SK-N-SH (cell line): ENCODE results near the gene UBAP2L. TPM values are rescaled to one million over a fixed set of nuclear protein-coding genes. Genes with fewer than 3 reads are reported as not detected.

Experiments
- CTCF ChIA-PET: fragments of 300-600, 350-600 bp; formaldehyde crosslinking; extraction: SDS; loops from one replicate; lab custom pipeline; 2021; lab: Yijun Ruan, JAX
- POLR2A ChIA-PET: fragments of 350-600 bp; sonication (Branson Sonifier 250); formaldehyde crosslinking; extraction: SDS; loops from one replicate; lab custom pipeline; 2020; ENCODE audit warnings: antibody characterized with exemption, inconsistent platforms; lab: Yijun Ruan, JAX
- DNase-seq: peaks from one replicate; pipeline ENCODE4 v3.0.0; 2012
- H2AFZ ChIP-seq: fragments of 200-600 bp; sonication (generic); 2 replicates; pipeline ENCODE4 v1.8.1; 2016; ENCODE audit warnings: antibody characterized with exemption, mild to moderate bottlenecking, low read depth
- H3F3A ChIP-seq: fragments of 200-600 bp; sonication (generic); replicated peaks from 2 replicates; pipeline ENCODE3; 2016; ENCODE audit warnings: antibody characterized with exemption, mild to moderate bottlenecking; ENCODE audit not compliant: insufficient read depth
- H3K27ac ChIP-seq, 2 experiments: fragments of 200-500 bp in 1 of 2; fragments of 200-600 bp in 1 of 2; sonication (Bioruptor generic) in 1 of 2; sonication (generic), shearing (Covaris generic) in 1 of 2; 2 replicates each; pipeline versions ENCODE4 v1.5.1 to v1.6.1; 2014 to 2016; ENCODE audit warnings: low read depth in 2 of 2, inconsistent platforms in 1 of 2, low read length in 1 of 2, mild to moderate bottlenecking in 1 of 2, mixed read lengths in 1 of 2
- H3K27me3 ChIP-seq: fragments of 200-600 bp; sonication (generic), shearing (Covaris generic); 2 replicates; pipeline ENCODE4 v1.6.1; 2016; ENCODE audit warnings: mixed run types; ENCODE audit not compliant: insufficient read depth
- H3K36me3 ChIP-seq, 2 experiments: fragments of 200-500 bp in 1 of 2; fragments of 200-600 bp in 1 of 2; sonication (Bioruptor generic) in 1 of 2; sonication (generic) in 1 of 2; replicated peaks in 1 of 2; 2 replicates each; pipeline versions ENCODE3 to v1.5.1; 2014 to 2016; ENCODE audit warnings: low read length in 1 of 2, mild to moderate bottlenecking in 1 of 2; ENCODE audit not compliant: insufficient read depth in 2 of 2, control insufficient read depth in 1 of 2
- H3K4me1 ChIP-seq, 2 experiments: fragments of 200-500 bp in 1 of 2; fragments of 200-600 bp in 1 of 2; sonication (Bioruptor generic) in 1 of 2; sonication (generic), shearing (Covaris generic) in 1 of 2; 2 replicates each; pipeline versions ENCODE4 v1.5.1 to v1.6.1; 2014 to 2016; ENCODE audit warnings: low read depth in 1 of 2, low read length in 1 of 2, mixed run types in 1 of 2; ENCODE audit not compliant: insufficient read depth in 2 of 2, control insufficient read depth in 1 of 2
- H3K4me2 ChIP-seq: fragments of 200-600 bp; sonication (generic), shearing (Covaris generic); 2 replicates; pipeline ENCODE4 v1.6.1; 2017; ENCODE audit warnings: mixed run types
- H3K4me3 ChIP-seq, 2 experiments: fragments of 200-500 bp in 1 of 2; fragments of 200-600 bp in 1 of 2; sonication (Bioruptor generic) in 1 of 2; sonication (generic), shearing (Covaris generic) in 1 of 2; 2 replicates each; pipeline versions ENCODE4 v1.5.1 to v1.8.1; 2014 to 2016; ENCODE audit warnings: low read depth in 2 of 2, inconsistent platforms in 1 of 2, low read length in 1 of 2, mild to moderate bottlenecking in 1 of 2, mixed read lengths in 1 of 2, moderate library complexity in 1 of 2
- H3K79me2 ChIP-seq: fragments of 200-600 bp; sonication (generic); 2 replicates; pipeline ENCODE4 v1.8.1; 2017; ENCODE audit warnings: mild to moderate bottlenecking; ENCODE audit not compliant: insufficient read depth
- H3K9ac ChIP-seq: fragments of 200-600 bp; sonication (generic); 2 replicates; pipeline ENCODE4 v1.6.1; 2017; ENCODE audit warnings: mixed run types
- H3K9me2 ChIP-seq: fragments of 200-600 bp; sonication (generic); 2 replicates; pipeline ENCODE4 v1.6.1; 2017; ENCODE audit warnings: mixed run types
- H3K9me3 ChIP-seq: fragments of 200-600 bp; sonication (generic); 2 replicates; pipeline ENCODE4 v1.6.1; 2017; ENCODE audit warnings: mixed run types, mild to moderate bottlenecking, moderate library complexity
- H4K20me1 ChIP-seq: fragments of 200-600 bp; sonication (generic); 2 replicates; pipeline ENCODE4 v1.6.1; 2017; ENCODE audit warnings: mild to moderate bottlenecking, mixed run types; ENCODE audit not compliant: insufficient read depth
- CHD2 ChIP-seq: fragments of 150-350 bp; IDR thresholded peaks from 2 replicates; pipeline ENCODE4 v1.6.1; 2018; ENCODE audit warnings: low read length; ENCODE audit not compliant: partially characterized antibody
- CTCF ChIP-seq: fragments of 200-600 bp; sonication (generic); IDR thresholded peaks from 2 replicates; pipeline ENCODE4 v1.6.1; 2017; ENCODE audit warnings: antibody characterized with exemption, mild to moderate bottlenecking, moderate library complexity
- EP300 ChIP-seq, 2 experiments: IDR thresholded peaks; 2 replicates each; pipeline versions ENCODE4 v1.4.0 to v1.6.1; 2012; ENCODE audit warnings: borderline replicate concordance in 1 of 2, low read depth in 1 of 2, low read length in 1 of 2
- JUND ChIP-seq: IDR thresholded peaks from 2 replicates; pipeline ENCODE4 v1.4.0; 2012
- NFIC ChIP-seq: IDR thresholded peaks from 2 replicates; pipeline ENCODE4 v1.4.0; 2012; ENCODE audit warnings: borderline replicate concordance
- NRF1 ChIP-seq: IDR thresholded peaks from 2 replicates; pipeline ENCODE4 v1.6.1; 2012; ENCODE audit warnings: low read depth, mild to moderate bottlenecking, low read length
- POLR2AphosphoS5 ChIP-seq: IDR thresholded peaks from 2 replicates; pipeline ENCODE4 v1.6.1; 2012; ENCODE audit warnings: low read depth, low read length
- RXRA ChIP-seq: IDR thresholded peaks from 2 replicates; pipeline ENCODE4 v1.4.0; 2012; ENCODE audit warnings: low read depth, mild to moderate bottlenecking, borderline replicate concordance
- SIN3A ChIP-seq: IDR thresholded peaks from 2 replicates; pipeline ENCODE4 v1.6.1; 2012; ENCODE audit warnings: low read depth, mild to moderate bottlenecking, low read length, moderate library complexity, borderline replicate concordance
- TAF1 ChIP-seq: IDR thresholded peaks from 2 replicates; pipeline ENCODE4 v1.6.1; 2012; ENCODE audit warnings: low read depth, mild to moderate bottlenecking, low read length, moderate library complexity, borderline replicate concordance
- ZBTB33 ChIP-seq: IDR thresholded peaks from 2 replicates; pipeline ENCODE4 v1.4.0; 2012; ENCODE audit warnings: low read depth, borderline replicate concordance
- WGBS: methylation state at CpG from one replicate; pipeline ENCODE4 v1.1.6; 2017; ENCODE audit warnings: low lambda C conversion rate; 5-methylcytosine and 5-hydroxymethylcytosine counted together
- polyA plus RNA-seq, 3 experiments: library from polyadenylated mRNA; depleted of rRNA; stranded (reverse); fragments of >200 nt; gene quantifications; 2 replicates each; pipeline ENCODE4 v1.2.3, GENCODE V29; 2012
- TF ChIP-seq, protein P1 (sequence below): IDR thresholded peaks from 2 replicates; pipeline ENCODE4 v1.6.1; 2012; ENCODE audit warnings: mild to moderate bottlenecking, low read depth, low read length, moderate library complexity
- TF ChIP-seq, protein P2 (sequence below): fragments of 150-350 bp; IDR thresholded peaks from 2 replicates; pipeline ENCODE4 v1.6.1; 2017; ENCODE audit warnings: antibody characterized with exemption, low read length, low read depth, borderline replicate concordance
- TF ChIP-seq, protein P3 (sequence below): IDR thresholded peaks from 2 replicates; pipeline ENCODE4 v1.4.0; 2012; ENCODE audit warnings: low read depth, borderline replicate concordance

Gene UBAP2L
- polyA plus RNA-seq, 1 of the 3 experiments (the other 2 are of a cell fraction) = 161 TPM

DNA sequence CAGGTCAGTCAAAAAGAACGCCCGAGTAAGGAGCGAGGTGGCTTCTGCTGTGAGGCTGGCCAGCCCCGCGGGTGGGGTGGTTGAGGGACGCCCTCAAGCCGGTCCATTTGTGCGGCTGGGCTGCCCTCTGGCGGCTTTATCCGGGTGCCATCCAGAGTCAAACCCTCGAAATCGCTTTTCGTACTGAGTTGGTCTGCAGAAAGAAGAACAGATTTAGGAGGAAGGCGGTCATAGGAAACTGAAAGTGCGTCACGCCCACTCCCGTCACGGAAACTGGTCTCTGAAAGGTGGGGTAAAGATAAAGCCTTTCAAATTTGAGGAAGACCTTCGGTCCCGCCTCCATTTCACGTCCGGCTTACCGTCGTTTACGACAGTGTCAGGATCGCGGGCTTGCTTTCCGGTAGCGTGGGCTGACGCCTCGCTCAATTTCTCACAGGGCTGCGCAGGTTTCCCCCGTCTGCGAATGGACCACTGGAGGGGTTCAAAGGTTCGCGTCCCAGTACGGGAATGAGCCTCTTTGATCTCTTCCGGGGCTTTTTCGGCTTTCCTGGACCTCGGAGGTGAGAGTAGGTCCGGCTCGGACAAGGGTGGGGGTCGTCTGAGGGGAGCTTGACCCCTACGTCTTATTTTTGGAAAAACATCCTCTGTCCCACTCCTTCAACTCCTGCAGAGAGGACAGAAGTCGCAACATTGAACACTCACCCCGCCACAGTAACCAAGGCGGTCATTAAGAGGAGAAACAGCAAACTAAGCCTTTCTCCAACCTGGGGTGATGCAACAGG is 51.7 kb downstream of the UBAP2L start, which contains the start of gene HAX1 (continued):
- TF ChIP-seq, protein P1, sequence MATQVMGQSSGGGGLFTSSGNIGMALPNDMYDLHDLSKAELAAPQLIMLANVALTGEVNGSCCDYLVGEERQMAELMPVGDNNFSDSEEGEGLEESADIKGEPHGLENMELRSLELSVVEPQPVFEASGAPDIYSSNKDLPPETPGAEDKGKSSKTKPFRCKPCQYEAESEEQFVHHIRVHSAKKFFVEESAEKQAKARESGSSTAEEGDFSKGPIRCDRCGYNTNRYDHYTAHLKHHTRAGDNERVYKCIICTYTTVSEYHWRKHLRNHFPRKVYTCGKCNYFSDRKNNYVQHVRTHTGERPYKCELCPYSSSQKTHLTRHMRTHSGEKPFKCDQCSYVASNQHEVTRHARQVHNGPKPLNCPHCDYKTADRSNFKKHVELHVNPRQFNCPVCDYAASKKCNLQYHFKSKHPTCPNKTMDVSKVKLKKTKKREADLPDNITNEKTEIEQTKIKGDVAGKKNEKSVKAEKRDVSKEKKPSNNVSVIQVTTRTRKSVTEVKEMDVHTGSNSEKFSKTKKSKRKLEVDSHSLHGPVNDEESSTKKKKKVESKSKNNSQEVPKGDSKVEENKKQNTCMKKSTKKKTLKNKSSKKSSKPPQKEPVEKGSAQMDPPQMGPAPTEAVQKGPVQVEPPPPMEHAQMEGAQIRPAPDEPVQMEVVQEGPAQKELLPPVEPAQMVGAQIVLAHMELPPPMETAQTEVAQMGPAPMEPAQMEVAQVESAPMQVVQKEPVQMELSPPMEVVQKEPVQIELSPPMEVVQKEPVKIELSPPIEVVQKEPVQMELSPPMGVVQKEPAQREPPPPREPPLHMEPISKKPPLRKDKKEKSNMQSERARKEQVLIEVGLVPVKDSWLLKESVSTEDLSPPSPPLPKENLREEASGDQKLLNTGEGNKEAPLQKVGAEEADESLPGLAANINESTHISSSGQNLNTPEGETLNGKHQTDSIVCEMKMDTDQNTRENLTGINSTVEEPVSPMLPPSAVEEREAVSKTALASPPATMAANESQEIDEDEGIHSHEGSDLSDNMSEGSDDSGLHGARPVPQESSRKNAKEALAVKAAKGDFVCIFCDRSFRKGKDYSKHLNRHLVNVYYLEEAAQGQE = no peak
- TF ChIP-seq CTCF (peak; percentile 97), POLR2AphosphoS5 (peak; percentile 75; the same call in 1 of the 2 replicates), SIN3A (no peak), EP300 (IDR thresholded peaks at IDR 0.05; ENCODE audit: borderline replicate concordance in 1 of 2, low read depth in 1 of 2, low read length in 1 of 2) (0 out of 4 replicates have a peak, but pooled peaks of 1 of the 2 experiments have one; percentile 2), ZBTB33 (peak; percentile 73; the same call in 1 of the 2 replicates), NFIC (peak; percentile 43; the same call in 1 of the 2 replicates), RXRA (no peak)

DNA sequence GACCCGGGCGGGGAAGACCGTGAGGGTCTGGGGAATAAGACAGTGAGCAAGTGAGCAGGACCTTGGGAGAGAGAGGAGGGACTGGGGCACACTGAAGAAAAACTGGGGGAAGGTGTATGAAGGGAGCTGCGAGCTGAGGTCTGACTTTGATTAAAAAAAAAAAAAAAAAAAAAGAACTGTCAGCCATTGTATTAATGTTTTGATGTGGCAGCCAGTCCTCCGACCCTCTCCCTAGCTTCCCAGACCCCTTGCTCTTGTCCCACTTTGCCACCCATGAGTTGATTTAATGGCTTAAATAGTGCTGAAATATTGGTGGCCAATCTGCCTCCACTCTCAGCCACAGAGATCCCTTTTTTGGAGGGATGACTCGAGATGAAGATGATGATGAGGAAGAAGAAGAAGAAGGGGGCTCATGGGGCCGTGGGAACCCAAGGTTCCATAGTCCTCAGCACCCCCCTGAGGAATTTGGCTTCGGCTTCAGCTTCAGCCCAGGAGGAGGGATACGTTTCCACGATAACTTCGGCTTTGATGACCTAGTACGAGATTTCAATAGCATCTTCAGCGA is 52.3 kb downstream of the UBAP2L start:
- 51% methylated on average over 13 of the region's 13 CpGs for WGBS
- peak overlapping the region; percentile 85 for H3K9ac ChIP-seq
- H3F3A ChIP-seq = peaks cover 19% of the 10 kb centered on the region
- H3K9me2 ChIP-seq = no peaks in the 10 kb centered on the region
- peak overlapping the region; percentile 89 to 91 for H3K4me3 ChIP-seq
- peak overlapping the region; percentile 87 for H3K4me2 ChIP-seq
- no peaks in the 10 kb centered on the region for H4K20me1 ChIP-seq
- H3K9me3 ChIP-seq = no peaks in the 10 kb centered on the region
- ChIA-PET CTCF (interaction anchor here (1.0 to 5.0 kb wide), 9 partner anchors 10 to 95 kb away, joined by 3 to 49 read pairs (median 9); partner anchors contain the start of gene ATP8B2), POLR2A (interaction anchor here (0.8 to 1.0 kb wide), 3 partner anchors 10 to 283 kb away, joined by 3 to 4 read pairs (median 3); partner anchors contain the start of gene RPS27)
- H3K4me1 ChIP-seq = peaks cover 0 to 9% of the 10 kb centered on the region in 2 experiments; a peak in 1 of 4 replicates
- H2AFZ ChIP-seq = peak overlapping the region; percentile 87
- no peaks in the 10 kb centered on the region for H3K27me3 ChIP-seq
- H3K27ac ChIP-seq = peak overlapping the region; percentile 71 to 89
- H3K36me3 ChIP-seq = peaks cover 30 to 41% of the 10 kb centered on the region in 2 experiments
- no peak for DNase-seq
- H3K79me2 ChIP-seq = peaks cover 15% of the 10 kb centered on the region; the same call in 1 of the 2 replicates
- TF ChIP-seq JUND = no peak
- TF ChIP-seq CHD2 = no peak
- TF ChIP-seq TAF1 = no peak
- TF ChIP-seq POLR2AphosphoS5 = no peak
- no peak for TF ChIP-seq NRF1
- TF ChIP-seq, protein P2, sequence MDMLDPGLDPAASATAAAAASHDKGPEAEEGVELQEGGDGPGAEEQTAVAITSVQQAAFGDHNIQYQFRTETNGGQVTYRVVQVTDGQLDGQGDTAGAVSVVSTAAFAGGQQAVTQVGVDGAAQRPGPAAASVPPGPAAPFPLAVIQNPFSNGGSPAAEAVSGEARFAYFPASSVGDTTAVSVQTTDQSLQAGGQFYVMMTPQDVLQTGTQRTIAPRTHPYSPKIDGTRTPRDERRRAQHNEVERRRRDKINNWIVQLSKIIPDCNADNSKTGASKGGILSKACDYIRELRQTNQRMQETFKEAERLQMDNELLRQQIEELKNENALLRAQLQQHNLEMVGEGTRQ = no peak
- TF ChIP-seq, protein P3, sequence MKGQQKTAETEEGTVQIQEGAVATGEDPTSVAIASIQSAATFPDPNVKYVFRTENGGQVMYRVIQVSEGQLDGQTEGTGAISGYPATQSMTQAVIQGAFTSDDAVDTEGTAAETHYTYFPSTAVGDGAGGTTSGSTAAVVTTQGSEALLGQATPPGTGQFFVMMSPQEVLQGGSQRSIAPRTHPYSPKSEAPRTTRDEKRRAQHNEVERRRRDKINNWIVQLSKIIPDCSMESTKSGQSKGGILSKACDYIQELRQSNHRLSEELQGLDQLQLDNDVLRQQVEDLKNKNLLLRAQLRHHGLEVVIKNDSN = no peak
- TF ChIP-seq ZBTB33 = no peak
